Testis (tissue), 3 donors: ENCODE data around the gene DCBLD2. TPM values are rescaled to one million over a fixed set of nuclear protein-coding genes. Genes with fewer than 3 reads are reported as not detected.

Experiments
- DNase-seq: peaks from one replicate; pipeline ENCODE4 v3.0.0-alpha.2; 2019
- H3K27ac ChIP-seq, 2 donors: fragments of 200-600 bp; sonication (generic); one replicate each; pipeline ENCODE4 v1.5.1; 2019
- H3K27me3 ChIP-seq: fragments of 200-600 bp; sonication (generic); one replicate; pipeline ENCODE4 v1.5.1; 2019
- H3K36me3 ChIP-seq: fragments of 200-600 bp; sonication (generic); one replicate; pipeline ENCODE4 v1.5.1; 2017; ENCODE audit warnings: low read depth; ENCODE audit errors: missing control alignments
- H3K4me1 ChIP-seq: fragments of 200-600 bp; sonication (generic); one replicate; pipeline ENCODE4 v1.5.1; 2019
- H3K4me3 ChIP-seq, 2 donors: fragments of 200-600 bp; sonication (generic); one replicate each; pipeline ENCODE4 v1.5.1; 2017 to 2019
- H3K9me3 ChIP-seq: fragments of 200-600 bp; sonication (generic); one replicate; pipeline ENCODE4 v1.5.1; 2017
- POLR2A ChIP-seq: fragments of 450-650 bp; IDR thresholded peaks from one replicate; pipeline ENCODE4 v1.6.1; 2017; ENCODE audit warnings: antibody characterized with exemption, mild to moderate bottlenecking, moderate library complexity
- WGBS, 2 donors: methylation state at CpG; one replicate each; pipeline ENCODE4 v1.1.5; 2018; 5-methylcytosine and 5-hydroxymethylcytosine counted together
- intact Hi-C: fragments of 100-400 bp; cut with DNase I; formaldehyde crosslinking; loops from one replicate; pipeline ENCODE4 v1.15.1; 2023; ENCODE audit warnings: low total_unique reads
- polyA plus RNA-seq: library from polyadenylated mRNA; stranded (reverse); fragments of 350-450 nt; fragmentation: Illumina TruSeq; extraction: RNeasy Lipid Tissue Mini Kit (QIAGEN cat#74804); gene quantifications from one replicate; pipeline ENCODE4 v1.2.3, GENCODE V29; 2014; ENCODE audit warnings: low read depth, low replicate concordance; ENCODE audit not compliant: insufficient read depth
- total RNA-seq, 2 donors: library from RNA; depleted of rRNA; stranded (reverse); fragments of >200 nt; gene quantifications; one replicate each; pipeline ENCODE4 v1.2.3, GENCODE V29; 2016
- TF ChIP-seq, protein P1 (sequence below), 3 experiments: fragments of 450-650 bp in 2 of 3; fragments of 200-600 bp in 1 of 3; sonication (generic) in 1 of 3; IDR thresholded peaks; one replicate each; pipeline ENCODE4 v1.5.1; 2016 to 2019; ENCODE audit warnings: antibody characterized with exemption in 3 of 3, mild to moderate bottlenecking in 2 of 3, moderate library complexity in 1 of 3

DCBLD2 gene
- total and polyA plus RNA-seq, 3 donors from 2014 or later: 48.5 to 211 (median 161) TPM

DNA sequence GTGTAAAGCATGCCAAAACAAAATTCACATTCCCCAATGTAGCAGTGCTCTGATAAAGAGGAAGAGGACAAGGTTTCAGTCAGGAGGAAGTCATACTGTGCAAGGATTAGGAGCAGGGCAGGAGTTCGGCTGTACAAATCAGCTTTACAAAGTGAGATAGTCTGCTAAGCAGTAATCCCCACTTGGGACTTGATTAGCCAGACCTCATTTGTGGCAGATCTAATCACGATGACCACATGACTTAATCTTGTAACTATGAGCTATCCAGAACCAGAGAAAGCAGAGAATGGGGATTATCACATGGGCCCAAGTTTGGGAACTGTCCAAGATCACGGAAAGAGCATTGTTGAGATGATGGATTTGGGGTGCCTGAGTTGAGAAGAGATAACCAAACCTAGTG, 7.8 kb downstream of the DCBLD2 start:
- no peaks in the 10 kb centered on the region for H3K27me3 ChIP-seq
- H3K9me3 ChIP-seq: no peaks in the 10 kb centered on the region
- no peak overlapping the region for H3K4me3 ChIP-seq
- peaks cover 25% of the 10 kb centered on the region for H3K4me1 ChIP-seq
- intact Hi-C loops: no loop called here
- no peak overlapping the region for H3K27ac ChIP-seq
- 36 to 55% methylated on average over 3 of the region's 3 CpGs for WGBS, 2 donors
- DNase-seq: no peak
- no peaks in the 10 kb centered on the region for H3K36me3 ChIP-seq
- TF ChIP-seq POLR2A: no peak
- TF ChIP-seq, protein P1, sequence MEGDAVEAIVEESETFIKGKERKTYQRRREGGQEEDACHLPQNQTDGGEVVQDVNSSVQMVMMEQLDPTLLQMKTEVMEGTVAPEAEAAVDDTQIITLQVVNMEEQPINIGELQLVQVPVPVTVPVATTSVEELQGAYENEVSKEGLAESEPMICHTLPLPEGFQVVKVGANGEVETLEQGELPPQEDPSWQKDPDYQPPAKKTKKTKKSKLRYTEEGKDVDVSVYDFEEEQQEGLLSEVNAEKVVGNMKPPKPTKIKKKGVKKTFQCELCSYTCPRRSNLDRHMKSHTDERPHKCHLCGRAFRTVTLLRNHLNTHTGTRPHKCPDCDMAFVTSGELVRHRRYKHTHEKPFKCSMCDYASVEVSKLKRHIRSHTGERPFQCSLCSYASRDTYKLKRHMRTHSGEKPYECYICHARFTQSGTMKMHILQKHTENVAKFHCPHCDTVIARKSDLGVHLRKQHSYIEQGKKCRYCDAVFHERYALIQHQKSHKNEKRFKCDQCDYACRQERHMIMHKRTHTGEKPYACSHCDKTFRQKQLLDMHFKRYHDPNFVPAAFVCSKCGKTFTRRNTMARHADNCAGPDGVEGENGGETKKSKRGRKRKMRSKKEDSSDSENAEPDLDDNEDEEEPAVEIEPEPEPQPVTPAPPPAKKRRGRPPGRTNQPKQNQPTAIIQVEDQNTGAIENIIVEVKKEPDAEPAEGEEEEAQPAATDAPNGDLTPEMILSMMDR (IDR thresholded peaks at IDR 0.05): no peak

DNA sequence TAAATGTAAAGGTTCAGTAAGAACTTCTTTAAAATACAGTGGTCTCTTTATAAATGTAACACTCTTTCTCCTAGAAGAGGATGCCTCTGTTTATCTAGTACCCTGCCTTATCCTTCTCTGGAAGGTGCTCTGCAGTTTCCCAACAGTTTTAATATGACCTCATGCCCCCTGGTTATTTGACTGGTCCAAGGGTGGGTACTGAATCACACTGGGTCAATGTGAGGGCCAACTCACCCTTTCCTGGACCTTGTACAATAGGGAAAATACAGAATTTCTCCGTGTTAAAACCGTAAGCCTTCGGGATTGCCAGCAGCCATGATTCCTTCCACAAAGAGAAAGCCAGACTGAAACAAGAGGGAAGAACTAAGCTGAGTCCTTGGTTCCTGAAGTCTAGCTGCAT, 9.2 kb downstream of the DCBLD2 start:
- no peak overlapping the region for H3K4me3 ChIP-seq
- H3K9me3 ChIP-seq: no peaks in the 10 kb centered on the region
- TF ChIP-seq POLR2A: no peak
- TF ChIP-seq, protein P1 (IDR thresholded peaks at IDR 0.05): no peak
- H3K27me3 ChIP-seq: no peaks in the 10 kb centered on the region
- H3K36me3 ChIP-seq: no peaks in the 10 kb centered on the region
- intact Hi-C loops: no loop called here
- no peak for DNase-seq
- WGBS, 2 donors: 96 to 97% methylated on average over 3 of the region's 3 CpGs
- peak overlapping the region in 1 of 2 donors; percentile 33 for H3K27ac ChIP-seq
- H3K4me1 ChIP-seq: peaks cover 32% of the 10 kb centered on the region

DNA sequence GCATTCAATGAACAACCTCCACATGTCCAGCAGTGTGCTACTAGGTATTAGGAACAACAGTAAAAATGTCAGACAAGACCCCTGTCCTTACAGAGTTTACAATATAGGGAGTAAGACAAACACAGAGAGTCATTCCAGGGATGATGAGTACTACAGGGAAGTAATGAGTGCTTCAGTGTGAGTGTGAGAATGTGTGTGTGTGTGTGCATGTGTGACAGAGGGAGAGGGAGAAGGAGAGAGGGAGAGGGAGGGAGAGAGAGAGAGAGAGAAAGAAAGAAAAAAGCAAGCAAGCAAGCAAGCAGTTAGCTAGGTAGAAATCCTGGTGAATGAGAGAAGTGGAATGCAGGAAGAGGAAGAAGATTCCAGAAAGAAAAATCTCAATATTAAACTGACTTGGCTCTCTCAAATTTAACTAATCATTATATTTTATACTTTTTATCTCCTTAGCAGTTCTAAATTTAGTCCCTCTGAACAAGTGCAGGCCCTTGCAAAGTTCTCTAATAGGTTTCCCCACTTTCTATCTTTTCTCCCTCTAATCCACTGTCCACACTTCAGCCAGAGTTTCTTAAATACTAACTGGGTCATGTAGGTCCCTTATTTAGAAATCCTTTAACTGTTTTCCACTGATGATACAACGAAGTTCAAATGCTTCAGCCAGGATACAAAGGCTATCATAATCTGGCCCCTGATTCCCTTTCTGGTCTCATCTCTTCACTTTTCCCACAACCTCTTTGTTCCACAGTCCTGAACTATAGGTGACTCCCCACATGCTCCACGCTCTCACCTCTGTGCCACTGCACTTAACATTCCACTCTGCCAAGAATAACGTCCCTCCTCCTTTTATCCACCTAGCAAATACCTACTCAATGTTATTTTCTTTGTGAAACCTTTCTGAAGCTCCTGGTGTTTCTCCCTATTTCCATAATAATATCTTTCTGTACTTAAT, 10.3 kb downstream of the DCBLD2 start:
- no peaks in the 10 kb centered on the region for H3K36me3 ChIP-seq
- TF ChIP-seq, protein P1 (IDR thresholded peaks at IDR 0.05): no peak
- TF ChIP-seq POLR2A: no peak
- H3K4me1 ChIP-seq: peaks cover 42% of the 10 kb centered on the region
- no peaks in the 10 kb centered on the region for H3K9me3 ChIP-seq
- WGBS, 2 donors: 48 to 56% methylated on average over 3 of the region's 3 CpGs
- DNase-seq: no peak
- H3K27me3 ChIP-seq: no peaks in the 10 kb centered on the region
- no peak overlapping the region for H3K4me3 ChIP-seq
- peak overlapping the region in 1 of 2 donors; percentile 33 for H3K27ac ChIP-seq
- intact Hi-C loops: no loop called here

DNA sequence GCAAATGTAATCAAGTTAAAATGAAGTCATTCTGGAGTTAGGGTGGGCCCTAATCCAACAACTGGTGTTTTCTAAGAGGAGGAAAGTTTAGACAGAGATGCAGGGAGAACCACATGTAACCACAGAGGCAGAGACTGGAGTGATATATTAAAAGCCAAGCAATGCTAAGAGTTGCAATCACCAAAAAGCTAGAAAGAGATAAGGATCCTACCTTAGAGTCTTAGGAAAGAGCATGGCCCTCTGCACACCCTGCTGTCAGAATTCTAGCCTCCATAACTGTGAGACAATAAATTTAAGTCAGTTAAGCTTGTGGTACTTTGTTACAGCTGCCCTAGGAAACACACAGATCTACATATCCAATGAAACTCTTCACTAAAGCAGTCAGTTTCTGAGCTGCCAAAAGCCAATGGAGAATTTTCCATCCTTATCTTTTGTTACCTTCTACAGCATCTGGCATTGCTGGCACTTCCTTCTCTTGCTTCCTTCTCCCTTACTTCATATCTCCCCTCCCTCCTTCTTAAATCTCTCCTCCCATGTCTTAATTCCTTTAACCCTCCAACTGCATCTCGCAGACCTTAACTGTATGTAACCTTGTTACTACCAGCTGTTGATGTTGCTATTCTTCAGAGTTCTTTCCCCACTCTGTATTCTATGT, 11.2 kb downstream of the DCBLD2 start:
- Histone ChIP-seq H3K4me1 (peaks cover 51% of the 10 kb centered on the region), H3K27me3 (no peaks in the 10 kb centered on the region), H3K4me3 (no peak overlapping the region), H3K36me3 (no peaks in the 10 kb centered on the region), H3K9me3 (no peaks in the 10 kb centered on the region), H3K27ac (no peak overlapping the region)
- intact Hi-C loops: no loop called here
- TF ChIP-seq, protein P1 (IDR thresholded peaks at IDR 0.05): no peak
- no peak for TF ChIP-seq POLR2A
- WGBS, 2 donors: 64 to 67% methylated on average over 1 of the region's 1 CpG
- DNase-seq: no peak
